Activated B cell treated with CpG ODN at 0.5 μM for 24 hours (primary cell): ENCODE data around the gene TMC8. TPM values are rescaled to one million over a fixed set of nuclear protein-coding genes. Genes with fewer than 3 reads are reported as not detected.
A peak's percentile ranks its signal among the peaks of the same experiment; 100 is the strongest.

Source experiments
- ATAC-seq: fragments of 200-7000 bp; cut with Tn5 transposase; one replicate; pipeline ENCODE4 v1.10.0; 2021; ENCODE audit warnings: low read depth, mild to moderate bottlenecking, moderate library complexity
- CTCF ChIA-PET: fragments of 350-600 bp; sonication (Branson Sonifier 250); formaldehyde crosslinking; loops from one replicate; lab custom pipeline; 2021; ENCODE audit warnings: antibody characterized with exemption; lab: Charles Lee
- POLR2A ChIA-PET: fragments of 350-600 bp; sonication (Branson Sonifier 250); formaldehyde crosslinking; loops from one replicate; lab custom pipeline; 2021; ENCODE audit warnings: antibody characterized with exemption; lab: Charles Lee
- DNase-seq: peaks from one replicate; pipeline ENCODE4 v3.0.0; 2022
- H3K27ac Mint-ChIP-seq: one replicate; pipeline ENCODE4 v1.8.0; 2020; ENCODE audit warnings: mixed read lengths
- H3K27me3 Mint-ChIP-seq: one replicate; pipeline ENCODE4 v1.8.0; 2021; ENCODE audit warnings: mixed read lengths
- H3K36me3 Mint-ChIP-seq: one replicate; pipeline ENCODE4 v1.8.0; 2021; ENCODE audit warnings: low read depth, mixed read lengths
- H3K4me1 Mint-ChIP-seq: one replicate; pipeline ENCODE4 v1.8.0; 2021; ENCODE audit warnings: mixed read lengths
- H3K4me3 Mint-ChIP-seq: one replicate; pipeline ENCODE4 v1.8.0; 2020; ENCODE audit warnings: mild to moderate bottlenecking, mixed read lengths
- H3K9me3 Mint-ChIP-seq: one replicate; pipeline ENCODE4 v1.8.0; 2020; ENCODE audit warnings: mixed read lengths
- CTCF ChIP-seq: fragments of 200-600 bp; IDR thresholded peaks from one replicate; pipeline ENCODE4 v1.8.0; 2022; ENCODE audit warnings: antibody characterized with exemption, mild to moderate bottlenecking
- intact Hi-C: fragments of 100-400 bp; cut with micrococcal nuclease; formaldehyde crosslinking; loops from one replicate; pipeline ENCODE4 v1.15.1; 2024
- total RNA-seq: library from RNA; stranded (reverse); gene quantifications from 2 replicates; pipeline ENCODE4 v1.2.3, GENCODE V29; 2022

The TMC8 gene
- total RNA-seq, 1 donor from 2014 or later, result 181 TPM

- peaks cover 55% of the 10 kb centered on the region for H3K36me3 Mint-ChIP-seq
- DNase-seq, result peak; percentile 59
- CTCF ChIA-PET, result interaction anchor here (0.7 to 15.7 kb wide), 9 partner anchors 14 to 116 kb away, joined by 3 to 220 read pairs (median 4); no protein-coding TSS in a partner anchor
These were observed 3.7 kb downstream of the TMC8 start for GRCh38 chr17:78133971-78134898.

GRCh38 chr17:78134899-78135385 is 4.4 kb downstream of the TMC8 start:
- H3K36me3 Mint-ChIP-seq, result peaks cover 56% of the 10 kb centered on the region
- DNase-seq (no peak), ATAC-seq (no peak)
- H3K4me3 Mint-ChIP-seq, result no peak overlapping the region
- H3K27ac Mint-ChIP-seq, result no peak overlapping the region
- intact Hi-C loops, result loop anchor here (1.0 to 5.0 kb wide), 6 partner anchors 23 to 813 kb away; no protein-coding TSS in a partner anchor
- ChIA-PET POLR2A (interaction anchor here (0.6 to 48.2 kb wide), 6 partner anchors 3 to 176 kb away, joined by 3 to 2404 read pairs (median 531); partner anchors contain the start of genes AFMID, C17orf99, SYNGR2 and TK1), CTCF (interaction anchor here (0.7 to 15.7 kb wide), 9 partner anchors 8 to 115 kb away, joined by 3 to 220 read pairs (median 4); no protein-coding TSS in a partner anchor)
- H3K9me3 Mint-ChIP-seq, result no peaks in the 10 kb centered on the region
- peaks cover 84% of the 10 kb centered on the region for H3K4me1 Mint-ChIP-seq
- H3K27me3 Mint-ChIP-seq, result no peaks in the 10 kb centered on the region
- TF ChIP-seq CTCF, result no peak

More at GRCh38 chr17:78133971-78134898, 3.7 kb downstream of the TMC8 start:
- intact Hi-C loops, result loop anchor here (1.0 to 5.0 kb wide), 6 partner anchors 22 to 812 kb away; no protein-coding TSS in a partner anchor
- H3K27me3 Mint-ChIP-seq, result no peaks in the 10 kb centered on the region
- no peaks in the 10 kb centered on the region for H3K9me3 Mint-ChIP-seq
- peak overlapping the region; percentile 81 for H3K27ac Mint-ChIP-seq
- POLR2A ChIA-PET, result interaction anchor here (0.6 to 48.2 kb wide), 6 partner anchors 3 to 176 kb away, joined by 3 to 2404 read pairs (median 531); partner anchors contain the start of genes AFMID, C17orf99, SYNGR2 and TK1
- H3K4me3 Mint-ChIP-seq, result peak overlapping the region; percentile 95
- H3K4me1 Mint-ChIP-seq, result peaks cover 87% of the 10 kb centered on the region
- TF ChIP-seq CTCF, result peak; percentile 69
- ATAC-seq, result peak; percentile 15

- intact Hi-C loops, result no loop called here
- Mint-ChIP-seq H3K4me1 (peaks cover 81% of the 10 kb centered on the region), H3K27ac (peak overlapping the region; percentile 67), H3K9me3 (no peaks in the 10 kb centered on the region), H3K27me3 (no peaks in the 10 kb centered on the region), H3K4me3 (no peak overlapping the region), H3K36me3 (peaks cover 54% of the 10 kb centered on the region)
- TF ChIP-seq CTCF, result no peak
- DNase-seq (no peak), ATAC-seq (no peak)
- CTCF ChIA-PET, result interaction anchor here (1.0 to 15.7 kb wide), 6 partner anchors 9 to 50 kb away, joined by 3 to 220 read pairs (median 6); no protein-coding TSS in a partner anchor
- POLR2A ChIA-PET, result interaction anchor here (0.6 to 48.2 kb wide), 6 partner anchors 4 to 44 kb away, joined by 3 to 2404 read pairs (median 531); partner anchors contain the start of genes AFMID, C17orf99, SYNGR2 and TK1
These were observed 5.4 kb downstream of the TMC8 start for GRCh38 chr17:78135858-78136500.

GRCh38 chr17:78137392-78138203 is 7.0 kb downstream of the TMC8 start:
- Mint-ChIP-seq H3K27me3 (no peaks in the 10 kb centered on the region), H3K27ac (peak overlapping the region; percentile 89), H3K36me3 (peaks cover 61% of the 10 kb centered on the region), H3K9me3 (no peaks in the 10 kb centered on the region), H3K4me1 (peaks cover 90% of the 10 kb centered on the region), H3K4me3 (peak overlapping the region; percentile 50)
- intact Hi-C loops, result no loop called here
- ATAC-seq (peak; percentile 5), DNase-seq (no peak)
- ChIA-PET POLR2A (interaction anchor here (1.2 to 48.2 kb wide), 4 partner anchors 4 to 36 kb away, joined by 3 to 2404 read pairs (median 1040); partner anchors contain the start of genes AFMID, C17orf99, SYNGR2 and TK1), CTCF (interaction anchor here (0.6 to 15.7 kb wide), 8 partner anchors 10 to 38 kb away, joined by 3 to 220 read pairs (median 8); partner anchors contain the start of gene TMC6)
- TF ChIP-seq CTCF, result no peak
